ENCODE data around the gene DOLPP1.

GRCh38 chr9:129084087-129084486 lies 3.2 kb downstream of the DOLPP1 start:
- TF ChIP-seq EZH2 (IDR thresholded peaks at IDR 0.05; ENCODE audit: borderline replicate concordance, insufficient read depth, low read length, poor library complexity, severe bottlenecking) (no peak), POLR2AphosphoS5 (IDR thresholded peaks at IDR 0.05) (no peak), EP300 (conservative IDR thresholded peaks at IDR 0.05; ENCODE audit: poor library complexity, severe bottlenecking) (no peak)
- TF ChIP-seq, protein P1, sequence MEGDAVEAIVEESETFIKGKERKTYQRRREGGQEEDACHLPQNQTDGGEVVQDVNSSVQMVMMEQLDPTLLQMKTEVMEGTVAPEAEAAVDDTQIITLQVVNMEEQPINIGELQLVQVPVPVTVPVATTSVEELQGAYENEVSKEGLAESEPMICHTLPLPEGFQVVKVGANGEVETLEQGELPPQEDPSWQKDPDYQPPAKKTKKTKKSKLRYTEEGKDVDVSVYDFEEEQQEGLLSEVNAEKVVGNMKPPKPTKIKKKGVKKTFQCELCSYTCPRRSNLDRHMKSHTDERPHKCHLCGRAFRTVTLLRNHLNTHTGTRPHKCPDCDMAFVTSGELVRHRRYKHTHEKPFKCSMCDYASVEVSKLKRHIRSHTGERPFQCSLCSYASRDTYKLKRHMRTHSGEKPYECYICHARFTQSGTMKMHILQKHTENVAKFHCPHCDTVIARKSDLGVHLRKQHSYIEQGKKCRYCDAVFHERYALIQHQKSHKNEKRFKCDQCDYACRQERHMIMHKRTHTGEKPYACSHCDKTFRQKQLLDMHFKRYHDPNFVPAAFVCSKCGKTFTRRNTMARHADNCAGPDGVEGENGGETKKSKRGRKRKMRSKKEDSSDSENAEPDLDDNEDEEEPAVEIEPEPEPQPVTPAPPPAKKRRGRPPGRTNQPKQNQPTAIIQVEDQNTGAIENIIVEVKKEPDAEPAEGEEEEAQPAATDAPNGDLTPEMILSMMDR (IDR thresholded peaks at IDR 0.05; ENCODE audit: poor library complexity, severe bottlenecking), result no peak
